Ishikawa (cell line): ENCODE data around the gene MSL2.

Experiments used
- CEBPB ChIP-seq: IDR thresholded peaks from 2 replicates; pipeline ENCODE4 v1.6.1; 2012
- CREB1 ChIP-seq: IDR thresholded peaks from 2 replicates; pipeline ENCODE4 v1.6.1; 2012; ENCODE audit warnings: low read depth
- EGR1 ChIP-seq: IDR thresholded peaks from 2 replicates; pipeline ENCODE4 v1.6.1; 2012
- EP300 ChIP-seq: IDR thresholded peaks from 2 replicates; pipeline ENCODE4 v1.6.1; 2012; ENCODE audit warnings: borderline replicate concordance
- FOXM1 ChIP-seq: IDR thresholded peaks from 2 replicates; pipeline ENCODE4 v1.6.1; 2012; ENCODE audit warnings: low read depth, borderline replicate concordance
- NFIC ChIP-seq: IDR thresholded peaks from 2 replicates; pipeline ENCODE4 v1.6.1; 2012
- RAD21 ChIP-seq: IDR thresholded peaks from 2 replicates; pipeline ENCODE4 v1.6.1; 2012; ENCODE audit warnings: low read depth
- TAF1 ChIP-seq: IDR thresholded peaks from 2 replicates; pipeline ENCODE4 v1.6.1; 2012; ENCODE audit warnings: low read depth, mild to moderate bottlenecking
- TCF12 ChIP-seq: IDR thresholded peaks from 2 replicates; pipeline ENCODE4 v1.6.1; 2012; ENCODE audit warnings: low read depth
- TEAD4 ChIP-seq: IDR thresholded peaks from 2 replicates; pipeline ENCODE4 v1.6.1; 2012
- ZBTB7A ChIP-seq: IDR thresholded peaks from 2 replicates; pipeline ENCODE4 v1.6.1; 2012; ENCODE audit warnings: low read depth
- TF ChIP-seq, protein P1 (sequence below): IDR thresholded peaks from 2 replicates; pipeline ENCODE4 v1.6.1; 2012; ENCODE audit warnings: low read depth, mild to moderate bottlenecking
- TF ChIP-seq, protein P2 (sequence below): IDR thresholded peaks from 2 replicates; pipeline ENCODE4 v1.6.1; 2012
- TF ChIP-seq, protein P3 (sequence below): IDR thresholded peaks from 2 replicates; pipeline ENCODE4 v1.6.1; 2012

The MSL2 gene

DNA sequence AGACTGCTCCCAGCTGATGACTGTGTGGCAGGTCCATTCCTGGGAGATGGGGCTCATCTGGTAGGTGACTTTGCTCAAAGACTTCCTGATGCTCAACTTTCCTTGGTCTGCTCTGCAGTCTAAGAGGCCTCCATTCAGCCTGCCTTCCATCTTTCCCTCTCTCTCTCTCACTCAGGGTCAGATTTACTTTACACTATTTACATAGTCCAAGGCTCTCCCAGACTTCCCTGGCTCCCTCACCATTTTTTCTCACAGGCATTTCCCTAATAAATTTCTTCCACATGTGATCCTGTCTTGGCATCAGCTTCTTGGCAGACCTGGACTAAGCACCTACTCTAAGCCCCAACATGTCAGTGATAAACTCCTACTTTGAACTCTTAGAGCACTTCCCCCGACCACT, 41.0 kb upstream of the MSL2 start:
- TF ChIP-seq, protein P1, sequence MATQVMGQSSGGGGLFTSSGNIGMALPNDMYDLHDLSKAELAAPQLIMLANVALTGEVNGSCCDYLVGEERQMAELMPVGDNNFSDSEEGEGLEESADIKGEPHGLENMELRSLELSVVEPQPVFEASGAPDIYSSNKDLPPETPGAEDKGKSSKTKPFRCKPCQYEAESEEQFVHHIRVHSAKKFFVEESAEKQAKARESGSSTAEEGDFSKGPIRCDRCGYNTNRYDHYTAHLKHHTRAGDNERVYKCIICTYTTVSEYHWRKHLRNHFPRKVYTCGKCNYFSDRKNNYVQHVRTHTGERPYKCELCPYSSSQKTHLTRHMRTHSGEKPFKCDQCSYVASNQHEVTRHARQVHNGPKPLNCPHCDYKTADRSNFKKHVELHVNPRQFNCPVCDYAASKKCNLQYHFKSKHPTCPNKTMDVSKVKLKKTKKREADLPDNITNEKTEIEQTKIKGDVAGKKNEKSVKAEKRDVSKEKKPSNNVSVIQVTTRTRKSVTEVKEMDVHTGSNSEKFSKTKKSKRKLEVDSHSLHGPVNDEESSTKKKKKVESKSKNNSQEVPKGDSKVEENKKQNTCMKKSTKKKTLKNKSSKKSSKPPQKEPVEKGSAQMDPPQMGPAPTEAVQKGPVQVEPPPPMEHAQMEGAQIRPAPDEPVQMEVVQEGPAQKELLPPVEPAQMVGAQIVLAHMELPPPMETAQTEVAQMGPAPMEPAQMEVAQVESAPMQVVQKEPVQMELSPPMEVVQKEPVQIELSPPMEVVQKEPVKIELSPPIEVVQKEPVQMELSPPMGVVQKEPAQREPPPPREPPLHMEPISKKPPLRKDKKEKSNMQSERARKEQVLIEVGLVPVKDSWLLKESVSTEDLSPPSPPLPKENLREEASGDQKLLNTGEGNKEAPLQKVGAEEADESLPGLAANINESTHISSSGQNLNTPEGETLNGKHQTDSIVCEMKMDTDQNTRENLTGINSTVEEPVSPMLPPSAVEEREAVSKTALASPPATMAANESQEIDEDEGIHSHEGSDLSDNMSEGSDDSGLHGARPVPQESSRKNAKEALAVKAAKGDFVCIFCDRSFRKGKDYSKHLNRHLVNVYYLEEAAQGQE: no peak
- TF ChIP-seq CREB1 (no peak), TCF12 (no peak), EGR1 (no peak), EP300 (no peak), CEBPB (no peak), TEAD4 (no peak), NFIC (no peak), ZBTB7A (no peak), TAF1 (no peak)
- TF ChIP-seq, protein P2, sequence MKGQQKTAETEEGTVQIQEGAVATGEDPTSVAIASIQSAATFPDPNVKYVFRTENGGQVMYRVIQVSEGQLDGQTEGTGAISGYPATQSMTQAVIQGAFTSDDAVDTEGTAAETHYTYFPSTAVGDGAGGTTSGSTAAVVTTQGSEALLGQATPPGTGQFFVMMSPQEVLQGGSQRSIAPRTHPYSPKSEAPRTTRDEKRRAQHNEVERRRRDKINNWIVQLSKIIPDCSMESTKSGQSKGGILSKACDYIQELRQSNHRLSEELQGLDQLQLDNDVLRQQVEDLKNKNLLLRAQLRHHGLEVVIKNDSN: no peak
- TF ChIP-seq, protein P3, sequence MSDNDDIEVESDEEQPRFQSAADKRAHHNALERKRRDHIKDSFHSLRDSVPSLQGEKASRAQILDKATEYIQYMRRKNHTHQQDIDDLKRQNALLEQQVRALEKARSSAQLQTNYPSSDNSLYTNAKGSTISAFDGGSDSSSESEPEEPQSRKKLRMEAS: no peak

DNA sequence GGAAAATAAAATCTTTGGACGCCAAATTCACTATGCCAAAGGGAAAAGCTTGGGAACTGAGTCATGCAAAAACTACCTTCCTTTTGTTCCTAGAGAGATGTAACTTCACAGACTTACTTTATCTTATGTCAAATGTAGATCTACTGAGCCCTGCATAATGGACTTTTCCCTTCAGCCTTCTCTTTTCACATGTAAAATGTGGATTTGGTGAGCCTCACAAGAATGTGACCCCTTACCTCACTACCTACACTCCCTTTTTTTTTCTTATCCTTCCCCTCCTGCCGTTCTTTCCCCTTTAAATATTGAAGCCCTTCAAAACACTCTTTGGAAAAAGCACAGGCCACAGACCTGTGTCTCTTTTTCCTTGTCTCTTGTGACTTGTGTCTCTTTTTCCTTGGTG, 40.0 kb upstream of the MSL2 start:
- TF ChIP-seq, protein P3: no peak
- TF ChIP-seq CREB1: no peak
- TF ChIP-seq, protein P1: no peak
- no peak for TF ChIP-seq EGR1
- no peak for TF ChIP-seq CEBPB
- TF ChIP-seq NFIC: no peak
- no peak for TF ChIP-seq EP300
- TF ChIP-seq TAF1: no peak

DNA sequence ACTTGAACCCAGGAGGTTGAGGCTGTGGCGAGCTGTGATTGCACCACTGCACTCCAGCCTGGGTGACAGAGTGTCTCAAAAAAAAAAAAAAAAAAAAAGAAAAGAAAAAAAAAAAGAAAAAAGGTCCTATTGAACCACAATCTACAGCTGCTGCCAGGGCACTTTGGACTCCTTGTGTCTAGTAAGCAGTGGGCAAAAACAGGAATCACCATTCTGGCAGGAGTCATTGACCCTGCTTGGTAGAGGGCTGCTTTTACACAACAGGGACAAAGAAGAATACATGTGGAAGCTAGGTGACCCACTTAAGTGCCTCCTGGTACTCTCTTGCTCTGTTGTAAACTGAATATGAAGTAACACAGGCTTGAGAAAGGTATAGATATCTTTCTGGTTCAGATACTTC, 39.4 kb upstream of the MSL2 start:
- TF ChIP-seq RAD21: no peak

DNA sequence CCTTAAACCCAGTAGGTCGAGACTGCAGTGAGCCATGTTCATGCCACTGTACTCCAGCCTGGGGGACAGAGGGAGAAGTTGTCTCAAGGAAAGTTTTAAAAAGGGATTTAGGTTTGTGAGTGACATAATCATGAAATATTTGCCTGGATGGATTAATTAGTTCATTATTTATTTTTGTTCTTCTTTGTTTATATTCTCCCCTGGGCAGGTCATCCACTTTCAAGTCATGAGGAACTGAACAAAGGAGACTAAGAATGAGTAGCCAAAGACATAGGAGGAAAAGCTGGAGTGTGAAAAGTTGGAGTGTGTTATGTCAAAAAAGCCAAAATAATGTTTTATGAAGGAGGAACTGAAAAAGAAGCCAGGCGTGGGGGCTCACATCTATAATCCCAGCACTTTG, 36.3 kb upstream of the MSL2 start:
- TF ChIP-seq EP300 (no peak), EGR1 (no peak)
- TF ChIP-seq, protein P2: no peak

DNA sequence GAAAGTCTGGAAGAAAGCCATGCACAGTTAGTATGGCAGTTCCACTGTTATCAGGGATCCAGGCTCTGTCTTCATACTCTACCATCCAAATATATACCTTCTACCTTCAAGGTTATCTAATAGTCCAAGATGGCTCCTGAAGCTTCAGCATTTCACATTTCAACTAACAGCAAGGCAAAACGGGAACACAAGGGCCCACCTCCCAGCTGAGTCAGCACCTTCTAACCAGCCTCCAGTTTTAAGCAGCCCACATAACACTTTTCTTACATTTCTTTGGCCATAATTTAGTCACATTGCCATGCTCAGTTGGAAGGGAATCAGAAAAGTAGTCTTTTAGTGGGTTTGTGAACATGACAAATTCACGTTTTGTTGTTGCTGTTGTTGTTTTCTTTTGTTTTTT, 15.4 kb upstream of the MSL2 start:
- no peak for TF ChIP-seq RAD21
- no peak for TF ChIP-seq FOXM1
- no peak for TF ChIP-seq CREB1
- no peak for TF ChIP-seq TEAD4
- no peak for TF ChIP-seq ZBTB7A
- no peak for TF ChIP-seq EP300
- TF ChIP-seq, protein P1: no peak
- TF ChIP-seq TCF12: no peak
- TF ChIP-seq, protein P3: no peak
- TF ChIP-seq, protein P2: no peak

DNA sequence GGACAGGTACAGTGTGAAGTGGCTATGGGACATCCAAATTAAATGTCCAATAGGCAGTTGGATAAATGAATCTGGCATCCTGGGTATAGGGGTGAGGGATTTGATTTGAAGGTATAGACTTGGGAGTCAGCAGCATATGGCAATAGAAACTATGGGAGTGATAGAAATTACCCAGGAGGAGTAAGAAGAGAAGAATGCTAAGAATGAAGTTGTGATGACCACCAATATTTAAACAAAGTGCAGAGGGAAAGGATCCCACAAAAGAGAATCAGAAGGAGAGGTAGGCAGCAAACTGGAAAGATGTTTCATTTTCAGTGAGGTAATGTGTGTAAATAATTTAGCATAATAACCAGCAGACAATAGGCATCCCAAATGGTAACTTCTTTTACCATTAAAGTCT, 13.8 kb upstream of the MSL2 start:
- TF ChIP-seq CEBPB: no peak
